ENCODE data around the gene C1orf167.

Gene C1orf167

DNA sequence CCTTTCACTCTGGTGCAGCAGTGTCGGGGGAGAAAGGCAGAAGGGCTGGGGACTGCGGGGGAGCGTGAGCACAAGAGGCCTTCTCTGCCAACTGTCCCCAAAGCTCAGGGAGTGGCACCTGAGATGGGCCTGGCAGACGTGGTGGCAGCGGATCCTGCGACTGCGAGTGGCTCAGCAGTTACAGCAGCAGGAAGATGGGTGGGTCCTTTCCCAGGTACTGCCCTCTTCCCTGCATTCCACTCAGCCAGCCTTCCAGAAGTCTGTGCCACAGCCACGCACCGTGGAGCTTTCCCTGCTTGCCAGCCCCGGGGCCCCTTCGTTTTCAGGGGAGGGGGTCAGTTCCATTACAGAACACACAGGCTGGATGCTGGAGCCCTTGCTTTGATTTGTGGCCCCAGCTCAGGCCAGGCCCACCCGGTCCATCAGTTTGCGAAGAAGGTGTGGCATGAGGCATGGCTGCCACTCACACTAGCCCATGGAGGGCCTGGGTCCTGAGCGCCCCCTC lies 26.6 kb downstream of the C1orf167 start:
- no peak for DNase-seq

DNA sequence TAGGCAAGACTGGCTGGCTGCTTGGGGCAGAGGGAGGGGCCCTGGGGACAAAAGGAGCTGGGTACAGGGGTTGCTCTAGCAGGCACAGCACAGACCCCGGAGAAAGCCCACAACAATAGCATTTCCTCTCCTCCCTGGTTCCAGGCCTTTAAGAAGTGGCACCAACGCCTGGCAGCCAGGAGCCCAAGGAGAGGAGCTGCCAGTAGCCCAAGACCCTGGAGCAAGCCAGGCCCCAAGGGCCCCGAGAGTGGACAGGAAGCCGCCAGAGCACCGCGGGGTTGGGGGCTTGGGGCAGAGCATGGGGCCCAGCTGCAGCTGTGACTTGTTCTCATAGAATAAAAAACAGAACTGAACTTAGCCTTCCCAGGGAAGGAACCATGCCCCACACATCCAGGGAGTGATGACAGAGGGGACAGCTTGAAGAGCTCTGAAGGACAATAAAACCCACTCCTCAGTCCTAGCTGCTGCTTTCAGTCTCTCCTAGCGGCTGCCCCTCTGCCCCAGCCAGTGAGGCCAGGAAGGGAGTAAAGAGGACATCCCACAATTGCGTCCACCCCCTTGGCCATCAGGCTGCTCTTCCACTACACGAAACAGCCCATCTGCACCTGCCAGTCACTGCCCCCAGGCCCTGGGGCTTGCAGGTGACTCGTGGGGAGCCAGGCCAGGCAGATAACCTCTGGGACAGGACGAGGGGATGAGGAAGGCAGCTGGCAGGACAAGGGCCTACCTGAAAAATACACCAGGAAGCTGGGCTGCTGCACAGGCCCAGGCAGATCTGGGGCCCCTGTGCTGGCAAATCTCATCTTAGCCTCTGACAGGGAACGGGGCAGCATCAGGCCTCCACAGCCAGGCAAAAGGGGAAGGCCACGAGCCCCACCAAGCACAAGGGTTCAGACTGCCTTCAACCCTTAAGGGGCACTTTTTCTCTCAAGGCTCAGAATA lies 27.4 kb downstream of the C1orf167 start:
- H3K9me3 ChIP-seq (ENCODE audit: severe bottlenecking), result no peaks in the 10 kb centered on the region
- no peaks in the 10 kb centered on the region for H3K27me3 ChIP-seq (ENCODE audit: insufficient read depth, low read depth, severe bottlenecking)
- TF ChIP-seq, protein P1, sequence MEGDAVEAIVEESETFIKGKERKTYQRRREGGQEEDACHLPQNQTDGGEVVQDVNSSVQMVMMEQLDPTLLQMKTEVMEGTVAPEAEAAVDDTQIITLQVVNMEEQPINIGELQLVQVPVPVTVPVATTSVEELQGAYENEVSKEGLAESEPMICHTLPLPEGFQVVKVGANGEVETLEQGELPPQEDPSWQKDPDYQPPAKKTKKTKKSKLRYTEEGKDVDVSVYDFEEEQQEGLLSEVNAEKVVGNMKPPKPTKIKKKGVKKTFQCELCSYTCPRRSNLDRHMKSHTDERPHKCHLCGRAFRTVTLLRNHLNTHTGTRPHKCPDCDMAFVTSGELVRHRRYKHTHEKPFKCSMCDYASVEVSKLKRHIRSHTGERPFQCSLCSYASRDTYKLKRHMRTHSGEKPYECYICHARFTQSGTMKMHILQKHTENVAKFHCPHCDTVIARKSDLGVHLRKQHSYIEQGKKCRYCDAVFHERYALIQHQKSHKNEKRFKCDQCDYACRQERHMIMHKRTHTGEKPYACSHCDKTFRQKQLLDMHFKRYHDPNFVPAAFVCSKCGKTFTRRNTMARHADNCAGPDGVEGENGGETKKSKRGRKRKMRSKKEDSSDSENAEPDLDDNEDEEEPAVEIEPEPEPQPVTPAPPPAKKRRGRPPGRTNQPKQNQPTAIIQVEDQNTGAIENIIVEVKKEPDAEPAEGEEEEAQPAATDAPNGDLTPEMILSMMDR (IDR thresholded peaks at IDR 0.05; ENCODE audit: low read depth, low read length), result no peak
- H3K4me3 ChIP-seq (ENCODE audit: low read depth, low read length), result no peak overlapping the region
- H3K36me3 ChIP-seq, result peaks cover 19% of the 10 kb centered on the region
- no peak for DNase-seq
- H3K27ac ChIP-seq, result no peak overlapping the region

More for the DNA sequence above, 26.6 kb downstream of the C1orf167 start:
- Histone ChIP-seq H3K36me3 (peaks cover 14% of the 10 kb centered on the region), H3K9me3 (ENCODE audit: severe bottlenecking) (no peaks in the 10 kb centered on the region), H3K27ac (no peak overlapping the region), H3K27me3 (ENCODE audit: insufficient read depth, low read depth, severe bottlenecking) (no peaks in the 10 kb centered on the region), H3K4me3 (ENCODE audit: low read depth, low read length) (no peak overlapping the region)
- TF ChIP-seq, protein P1 (IDR thresholded peaks at IDR 0.05; ENCODE audit: low read depth, low read length), result no peak

DNA sequence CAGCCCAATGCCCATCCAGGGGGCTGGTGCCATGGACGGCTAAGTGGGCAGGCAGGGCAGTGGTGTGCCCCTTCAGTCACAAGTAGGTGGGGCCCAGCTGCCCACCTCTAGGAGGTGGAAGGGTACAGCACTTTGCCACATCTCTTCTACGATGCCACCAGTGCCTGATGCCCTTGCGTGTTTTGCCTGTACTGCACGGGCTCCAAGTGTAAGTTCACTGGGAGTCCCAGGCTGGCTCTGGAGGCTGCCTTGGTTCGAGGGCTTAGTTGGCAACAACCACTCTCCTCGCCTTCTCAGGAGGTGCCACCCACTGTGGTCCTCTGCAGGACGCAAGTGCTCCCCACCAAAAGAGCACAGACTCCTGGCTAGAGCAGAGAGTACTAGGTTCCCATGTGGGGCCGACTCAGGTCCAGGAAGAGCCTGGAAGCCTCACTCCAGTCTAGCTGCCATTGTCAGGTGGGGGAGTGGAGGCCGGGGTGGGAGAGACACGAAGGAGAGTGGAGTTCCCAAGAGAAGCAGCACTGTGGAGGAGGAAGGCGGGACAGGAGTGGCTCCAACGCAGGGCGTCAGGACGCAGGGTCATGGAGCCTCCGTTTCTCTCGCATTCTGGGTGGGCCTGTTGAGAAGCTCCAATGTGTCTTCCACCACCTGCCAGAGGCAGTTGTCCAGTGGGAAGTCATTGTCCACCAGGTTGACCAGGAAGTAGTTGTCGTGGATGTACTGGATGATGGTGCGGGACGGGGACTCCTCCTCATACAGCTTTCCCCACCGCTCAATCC lies 28.3 kb downstream of the C1orf167 start:
- no peaks in the 10 kb centered on the region for H3K27me3 ChIP-seq (ENCODE audit: insufficient read depth, low read depth, severe bottlenecking)
- H3K9me3 ChIP-seq (ENCODE audit: severe bottlenecking), result no peaks in the 10 kb centered on the region
- no peak for DNase-seq
- peaks cover 26% of the 10 kb centered on the region for H3K36me3 ChIP-seq
- no peak overlapping the region for H3K27ac ChIP-seq
- no peak overlapping the region for H3K4me3 ChIP-seq (ENCODE audit: low read depth, low read length)
- TF ChIP-seq, protein P1 (IDR thresholded peaks at IDR 0.05; ENCODE audit: low read depth, low read length), result no peak

DNA sequence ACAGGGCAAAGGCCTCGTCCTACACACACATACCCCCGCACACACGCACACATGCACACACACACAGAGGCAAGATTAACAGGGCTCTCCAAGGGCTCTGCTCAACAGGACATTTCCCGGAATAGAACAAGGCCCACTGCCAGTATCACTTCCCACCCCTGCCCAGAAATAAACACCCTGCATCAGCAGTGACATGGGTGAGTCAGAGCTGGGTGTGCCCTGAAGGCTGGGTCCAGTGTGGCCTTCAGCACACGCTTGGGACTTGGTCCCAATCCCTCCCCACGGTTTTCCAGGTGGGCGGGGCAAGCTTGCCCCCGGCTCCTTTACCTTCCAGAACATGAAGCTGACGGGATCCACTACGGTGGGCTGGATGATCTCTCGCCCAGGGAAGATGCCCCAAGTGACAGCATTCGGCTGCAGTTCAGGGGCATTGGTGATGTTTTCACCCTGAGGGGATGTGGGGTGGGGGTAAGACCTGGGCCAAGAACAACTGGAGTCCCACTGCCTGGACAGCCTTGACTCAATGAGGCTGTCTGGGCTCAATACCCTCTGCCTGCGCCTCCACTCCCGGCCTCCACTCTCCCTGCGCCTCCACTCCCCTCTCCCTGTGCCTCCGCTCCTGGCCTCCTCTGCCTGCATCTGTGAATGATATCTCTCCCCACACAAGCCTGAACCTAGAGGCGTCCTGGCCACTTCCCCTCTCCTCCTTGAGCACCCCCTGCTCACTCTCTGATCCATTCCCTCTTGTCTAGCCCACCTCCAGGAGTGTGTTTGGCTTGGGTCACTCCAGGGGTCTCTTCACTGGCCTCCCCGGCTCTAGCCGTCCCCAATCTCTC lies 29.1 kb downstream of the C1orf167 start:
- no peak for DNase-seq
- no peaks in the 10 kb centered on the region for H3K9me3 ChIP-seq (ENCODE audit: severe bottlenecking)
- H3K4me3 ChIP-seq (ENCODE audit: low read depth, low read length), result no peak overlapping the region
- H3K27ac ChIP-seq, result no peak overlapping the region
- no peaks in the 10 kb centered on the region for H3K27me3 ChIP-seq (ENCODE audit: insufficient read depth, low read depth, severe bottlenecking)
- H3K36me3 ChIP-seq, result peaks cover 32% of the 10 kb centered on the region
- TF ChIP-seq, protein P1 (IDR thresholded peaks at IDR 0.05; ENCODE audit: low read depth, low read length), result no peak

DNA sequence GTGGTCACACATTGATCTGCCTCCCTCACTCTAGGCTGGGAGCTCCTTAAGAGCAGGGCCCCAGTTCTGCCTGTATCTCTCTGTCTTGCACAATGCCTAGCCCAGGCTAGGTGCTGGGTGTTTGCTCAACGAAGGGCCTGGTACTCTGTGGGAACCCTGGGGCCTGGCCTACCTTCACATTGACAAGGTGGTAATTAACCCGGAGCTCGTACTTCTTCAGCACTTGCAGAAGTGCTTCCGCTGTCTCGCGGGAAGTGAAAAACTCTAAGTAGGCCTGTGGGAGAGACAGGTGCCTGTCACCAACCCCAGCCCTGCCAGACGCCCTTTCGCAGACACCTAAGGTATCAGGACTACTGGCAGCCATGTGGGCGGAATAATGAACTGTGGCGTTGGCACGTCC lies 30.1 kb downstream of the C1orf167 start:
- no peak for DNase-seq
- Histone ChIP-seq H3K27ac (no peak overlapping the region), H3K36me3 (peaks cover 32% of the 10 kb centered on the region), H3K9me3 (ENCODE audit: severe bottlenecking) (no peaks in the 10 kb centered on the region), H3K4me3 (ENCODE audit: low read depth, low read length) (no peak overlapping the region), H3K27me3 (ENCODE audit: insufficient read depth, low read depth, severe bottlenecking) (no peaks in the 10 kb centered on the region)
- TF ChIP-seq, protein P1 (IDR thresholded peaks at IDR 0.05; ENCODE audit: low read depth, low read length), result no peak
